ENCODE results near the gene B3GAT1.

B3GAT1 gene

DNA sequence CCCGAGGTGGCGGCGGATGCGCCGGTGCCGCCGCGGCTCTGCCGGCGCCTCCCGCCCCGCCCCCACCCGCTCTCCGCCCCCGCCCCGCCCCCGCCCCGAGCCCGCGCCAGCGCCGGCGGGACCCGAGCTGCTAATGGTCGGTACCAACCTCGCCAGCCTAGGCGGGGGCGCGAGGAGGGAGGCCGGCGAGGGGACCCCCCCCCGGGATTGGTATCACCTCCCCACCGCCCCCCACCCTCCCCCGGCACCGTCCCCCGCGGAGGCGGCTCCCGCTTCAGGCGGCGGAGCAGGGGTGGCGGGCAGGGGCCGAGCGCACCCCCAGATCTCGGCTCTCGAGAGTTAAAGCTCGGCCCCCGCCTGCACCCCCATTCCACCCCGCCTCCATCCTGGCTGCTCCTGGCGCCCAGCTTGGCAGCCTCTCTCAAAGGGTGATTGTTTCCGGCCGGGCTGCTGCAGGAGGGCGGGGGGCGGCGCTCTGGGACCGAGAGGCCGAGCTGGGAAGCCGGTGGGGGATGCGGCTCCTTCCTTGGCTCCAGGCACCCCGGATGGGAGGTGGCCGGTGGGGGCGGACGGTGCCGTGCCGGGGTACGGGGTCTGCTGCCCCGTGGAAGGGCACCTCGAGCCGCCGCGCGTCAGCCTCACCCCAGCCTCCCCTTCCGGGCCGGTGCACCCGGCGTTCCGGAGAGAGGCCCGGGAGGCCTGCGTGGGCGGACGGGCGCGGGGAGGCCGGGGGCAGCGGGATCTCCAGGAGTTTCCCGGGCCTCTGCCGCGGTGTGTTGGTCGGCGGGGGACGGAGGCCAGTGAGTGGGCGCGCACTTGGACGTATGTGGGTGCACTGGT is at the start of gene B3GAT1:
Gene B3GAT1, minus strand, starts transcription at position 40 of the 840 bp plus-strand sequence. CDS start 24,583 bp downstream, outside the sequence.
- H4K20me1 ChIP-seq (ENCODE audit: control insufficient read depth, insufficient read depth, low read depth, low read length) = 0 out of 2 replicates have a peak, but pooled peaks cover 5% of the 10 kb centered on the region
- H3K36me3 ChIP-seq (ENCODE audit: control insufficient read depth, low read length) = no peaks in the 10 kb centered on the region
- H3F3A ChIP-seq (ENCODE audit: control insufficient read depth, insufficient read depth) = no peaks in the 10 kb centered on the region
- H3K27me3 ChIP-seq (ENCODE audit: control insufficient read depth, low read length) = peaks cover 36% of the 10 kb centered on the region
- no peaks in the 10 kb centered on the region for H3K9me3 ChIP-seq (ENCODE audit: control insufficient read depth, insufficient read depth, low read length)
- no peak within 1 kb of the TSS for H3K27ac ChIP-seq (ENCODE audit: low read depth, low read length)
- H3K4me2 ChIP-seq (ENCODE audit: low read length) = no peak within 1 kb of the TSS
- no peaks in the 10 kb centered on the region for H3K9me2 ChIP-seq (replicated peaks; ENCODE audit: control insufficient read depth, low read length)
- TF ChIP-seq CTCF (IDR thresholded peaks at IDR 0.05; ENCODE audit: low read depth, low read length, poor library complexity, severe bottlenecking) = no peak
- no peak for TF ChIP-seq EZH2phosphoT487 (IDR thresholded peaks at IDR 0.05; ENCODE audit: borderline replicate concordance, low read length)
- H3K4me3 ChIP-seq (ENCODE audit: low read length) = no peak within 1 kb of the TSS
- H3K4me1 ChIP-seq (ENCODE audit: control insufficient read depth, low read length) = peaks cover 5% of the 10 kb centered on the region
- H3K79me2 ChIP-seq (ENCODE audit: control insufficient read depth, low read length) = no peaks in the 10 kb centered on the region

DNA sequence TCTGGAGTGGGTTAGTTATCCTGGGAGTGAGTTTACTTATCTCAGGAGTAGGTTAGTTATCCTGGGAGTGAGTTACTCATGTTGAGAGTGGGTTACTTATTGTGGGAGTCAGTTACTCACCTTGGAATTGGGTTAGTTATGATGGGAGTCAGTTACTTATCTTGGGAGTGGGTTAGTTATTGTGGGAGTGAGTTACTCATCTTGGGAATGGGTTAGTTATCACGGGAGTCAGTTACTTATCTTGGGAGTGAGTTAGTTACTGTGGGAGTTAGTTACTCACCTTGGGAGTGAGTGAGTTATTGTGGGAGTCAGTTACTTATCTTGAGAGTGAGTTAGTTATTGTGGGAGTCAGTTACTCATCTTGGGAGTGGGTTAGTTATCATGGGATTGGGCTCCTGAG is 49.6 kb upstream of the B3GAT1 start:
- no peak for TF ChIP-seq EZH2phosphoT487 (IDR thresholded peaks at IDR 0.05; ENCODE audit: borderline replicate concordance, low read length)
- TF ChIP-seq CTCF (IDR thresholded peaks at IDR 0.05; ENCODE audit: low read depth, low read length, poor library complexity, severe bottlenecking) = no peak
- Histone ChIP-seq H3K9me3 (ENCODE audit: control insufficient read depth, insufficient read depth, low read length) (peaks cover 12% of the 10 kb centered on the region), H3K79me2 (ENCODE audit: control insufficient read depth, low read length) (no peaks in the 10 kb centered on the region), H3K27me3 (ENCODE audit: control insufficient read depth, low read length) (no peaks in the 10 kb centered on the region), H3K4me2 (ENCODE audit: low read length) (no peak overlapping the region), H3K36me3 (ENCODE audit: control insufficient read depth, low read length) (no peaks in the 10 kb centered on the region), H3K4me1 (ENCODE audit: control insufficient read depth, low read length) (no peaks in the 10 kb centered on the region), H3K4me3 (ENCODE audit: low read length) (no peak overlapping the region), H3K9me2 (replicated peaks; ENCODE audit: control insufficient read depth, low read length) (no peaks in the 10 kb centered on the region), H3K27ac (ENCODE audit: low read depth, low read length) (no peak overlapping the region), H3F3A (ENCODE audit: control insufficient read depth, insufficient read depth) (no peaks in the 10 kb centered on the region), H4K20me1 (ENCODE audit: control insufficient read depth, insufficient read depth, low read depth, low read length) (no peaks in the 10 kb centered on the region)

- no peak overlapping the region for H3K27ac ChIP-seq (ENCODE audit: low read depth, low read length)
- no peaks in the 10 kb centered on the region for H3K27me3 ChIP-seq (ENCODE audit: control insufficient read depth, low read length)
- no peaks in the 10 kb centered on the region for H3K79me2 ChIP-seq (ENCODE audit: control insufficient read depth, low read length)
- no peak overlapping the region for H3K4me3 ChIP-seq (ENCODE audit: low read length)
- peaks cover 17% of the 10 kb centered on the region for H3K9me3 ChIP-seq (ENCODE audit: control insufficient read depth, insufficient read depth, low read length)
- no peak for TF ChIP-seq CTCF (IDR thresholded peaks at IDR 0.05; ENCODE audit: low read depth, low read length, poor library complexity, severe bottlenecking)
- TF ChIP-seq EZH2phosphoT487 (IDR thresholded peaks at IDR 0.05; ENCODE audit: borderline replicate concordance, low read length) = no peak
- no peaks in the 10 kb centered on the region for H3K4me1 ChIP-seq (ENCODE audit: control insufficient read depth, low read length)
- no peaks in the 10 kb centered on the region for H3K9me2 ChIP-seq (replicated peaks; ENCODE audit: control insufficient read depth, low read length)
- no peaks in the 10 kb centered on the region for H3K36me3 ChIP-seq (ENCODE audit: control insufficient read depth, low read length)
- H3K4me2 ChIP-seq (ENCODE audit: low read length) = no peak overlapping the region
- no peaks in the 10 kb centered on the region for H4K20me1 ChIP-seq (ENCODE audit: control insufficient read depth, insufficient read depth, low read depth, low read length)
- no peaks in the 10 kb centered on the region for H3F3A ChIP-seq (ENCODE audit: control insufficient read depth, insufficient read depth)
These were observed 48.8 kb upstream of the B3GAT1 start for GRCh38 chr11:134460881-134461280.

Measured in DOHH2 (cell line).